Measurements from ENCODE around the gene CA11.

CA11 gene

DNA sequence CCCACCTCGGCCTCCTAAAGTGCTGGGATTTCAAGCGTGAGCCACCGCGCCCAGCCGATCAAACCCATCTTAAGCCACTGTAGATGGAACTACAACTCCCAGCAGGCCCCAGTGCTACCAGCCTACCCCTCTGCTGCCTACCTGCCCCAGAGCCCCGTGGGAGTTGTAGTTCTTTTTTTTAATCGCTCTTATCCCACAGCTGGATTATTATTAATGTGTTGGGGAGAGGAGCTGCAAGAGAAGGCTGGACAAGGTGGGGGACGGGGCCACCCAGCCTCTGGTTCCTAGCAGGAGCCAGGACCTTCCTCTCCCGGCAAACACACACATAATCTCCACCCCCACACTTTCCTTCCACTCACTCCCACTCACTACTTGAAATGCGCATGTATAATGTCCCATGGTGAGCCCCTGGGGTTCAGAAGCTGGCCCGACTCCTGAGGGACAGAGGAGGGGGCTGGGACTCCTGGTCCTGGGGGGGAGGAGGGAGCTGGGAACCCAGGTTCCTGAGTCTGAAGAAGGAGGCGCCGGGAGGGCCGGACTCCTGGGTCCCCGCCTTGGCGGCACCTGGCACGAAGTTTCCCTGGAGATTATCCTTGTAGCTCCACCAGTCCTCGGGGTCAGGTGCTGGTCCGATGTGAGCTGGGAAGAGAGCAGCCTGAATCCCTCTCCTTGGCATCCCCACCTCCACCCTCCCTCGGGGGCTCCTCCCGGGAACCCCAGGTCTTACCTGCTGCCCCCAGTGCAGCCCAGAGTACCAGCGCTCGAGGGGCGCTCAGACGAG is 958 bp downstream of the CA11 start:
- H3K4me3 ChIP-seq (ENCODE audit: low read depth, low read length): peak overlapping the region; percentile 52
- no peak for TF ChIP-seq CTCF (IDR thresholded peaks at IDR 0.05; ENCODE audit: low read depth, low read length, missing control alignments)
- no peak for DNase-seq (ENCODE audit: low read depth)
- in situ Hi-C loops (cut with HindIII; ENCODE audit: low sequenced_read_pairs): no loop called here

- in situ Hi-C loops (cut with HindIII; ENCODE audit: low sequenced_read_pairs): no loop called here
- DNase-seq (ENCODE audit: low read depth): no peak
- TF ChIP-seq CTCF (IDR thresholded peaks at IDR 0.05; ENCODE audit: low read depth, low read length, missing control alignments): no peak
- peak overlapping the region; percentile 52 for H3K4me3 ChIP-seq (ENCODE audit: low read depth, low read length)
These were observed 1.6 kb downstream of the CA11 start for GRCh38 chr19:48644355-48644754.

GRCh38 chr19:48642862-48643261 is 3.1 kb downstream of the CA11 start:
- in situ Hi-C loops (cut with HindIII; ENCODE audit: low sequenced_read_pairs): no loop called here
- DNase-seq (ENCODE audit: low read depth): no peak
- H3K4me3 ChIP-seq (ENCODE audit: low read depth, low read length): no peak overlapping the region
- no peak for TF ChIP-seq CTCF (IDR thresholded peaks at IDR 0.05; ENCODE audit: low read depth, low read length, missing control alignments)

DNA sequence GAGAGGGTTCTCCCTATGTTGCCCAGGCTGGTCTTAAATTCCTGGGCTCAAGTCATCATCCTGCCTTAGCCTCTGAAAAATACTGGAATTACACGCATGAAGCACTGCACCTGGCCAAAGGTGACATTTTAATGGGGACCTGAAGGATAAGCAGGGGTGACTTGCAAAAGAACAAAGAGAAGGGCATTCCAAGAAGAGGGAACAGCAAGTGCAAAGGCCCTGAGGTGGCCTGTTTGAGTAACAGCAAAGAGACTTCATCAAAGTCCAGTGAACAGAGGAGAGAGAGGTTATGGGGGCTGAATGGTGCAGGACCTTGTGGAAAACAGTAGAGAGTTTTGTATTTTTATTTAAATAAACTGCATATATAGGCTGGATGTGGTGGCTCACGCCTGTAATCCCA is 4.1 kb downstream of the CA11 start:
- in situ Hi-C loops (cut with HindIII; ENCODE audit: low sequenced_read_pairs): no loop called here
- H3K4me3 ChIP-seq (ENCODE audit: low read depth, low read length): no peak overlapping the region
- TF ChIP-seq CTCF (IDR thresholded peaks at IDR 0.05; ENCODE audit: low read depth, low read length, missing control alignments): no peak
- no peak for DNase-seq (ENCODE audit: low read depth)

- TF ChIP-seq CTCF (IDR thresholded peaks at IDR 0.05; ENCODE audit: low read depth, low read length, missing control alignments): no peak
- in situ Hi-C loops (cut with HindIII; ENCODE audit: low sequenced_read_pairs): no loop called here
- no peak for DNase-seq (ENCODE audit: low read depth)
- no peak overlapping the region for H3K4me3 ChIP-seq (ENCODE audit: low read depth, low read length)
These were observed 6.3 kb downstream of the CA11 start for GRCh38 chr19:48639483-48640375.

- DNase-seq (ENCODE audit: low read depth): no peak
- no peak overlapping the region for H3K4me3 ChIP-seq (ENCODE audit: low read depth, low read length)
- in situ Hi-C loops (cut with HindIII; ENCODE audit: low sequenced_read_pairs): no loop called here
- TF ChIP-seq CTCF (IDR thresholded peaks at IDR 0.05; ENCODE audit: low read depth, low read length, missing control alignments): no peak
These were observed 7.1 kb downstream of the CA11 start for GRCh38 chr19:48638831-48639381.
